GM23338 (cell line): Measurements from ENCODE around the gene NCAPD3. TPM values are rescaled to one million over a fixed set of nuclear protein-coding genes. Genes with fewer than 3 reads are reported as not detected.

Experiments
- ATAC-seq: fragments of 200-7000 bp; cut with Tn5 transposase; 3 replicates; pipeline ENCODE4 v1.9.1; 2020
- DNase-seq: peaks from one replicate; pipeline ENCODE4 v3.0.0-alpha.2; 2015; ENCODE audit warnings: low spot score
- H2AFZ ChIP-seq: fragments of 200-600 bp; sonication (generic); 2 replicates; pipeline ENCODE4 v1.8.0; 2016; ENCODE audit warnings: antibody characterized with exemption, mild to moderate bottlenecking, moderate library complexity
- H3F3A ChIP-seq: fragments of 200-600 bp; sonication (generic); replicated peaks from 2 replicates; pipeline ENCODE4 v1.8.0; 2017; ENCODE audit warnings: antibody characterized with exemption, mixed run types, low read depth
- H3K27ac ChIP-seq: fragments of 200-600 bp; sonication (generic); 2 replicates; pipeline ENCODE4 v1.6.1; 2016; ENCODE audit warnings: low read depth
- H3K27me3 ChIP-seq: fragments of 200-600 bp; sonication (generic); 2 replicates; pipeline ENCODE4 v1.8.0; 2016; ENCODE audit warnings: mild to moderate bottlenecking, mixed run types, moderate library complexity; ENCODE audit not compliant: insufficient read depth
- H3K36me3 ChIP-seq: fragments of 200-600 bp; sonication (generic); 2 replicates; pipeline ENCODE4 v1.8.0; 2016; ENCODE audit warnings: mild to moderate bottlenecking; ENCODE audit not compliant: insufficient read depth
- H3K4me1 ChIP-seq: fragments of 200-600 bp; sonication (generic); 2 replicates; pipeline ENCODE4 v1.8.0; 2016; ENCODE audit warnings: mild to moderate bottlenecking, moderate library complexity; ENCODE audit not compliant: insufficient read depth
- H3K4me2 ChIP-seq: fragments of 200-600 bp; sonication (generic); 2 replicates; pipeline ENCODE4 v1.7.1; 2017; ENCODE audit warnings: mixed run types
- H3K4me3 ChIP-seq: fragments of 200-600 bp; sonication (generic); 2 replicates; pipeline ENCODE4 v1.6.1; 2016; ENCODE audit warnings: mixed run types
- H3K79me2 ChIP-seq: fragments of 200-600 bp; sonication (generic); replicated peaks from 2 replicates; pipeline ENCODE4 v1.8.0; 2017; ENCODE audit warnings: mild to moderate bottlenecking; ENCODE audit not compliant: insufficient read depth
- H3K9me2 ChIP-seq: fragments of 200-600 bp; sonication (generic); 2 replicates; pipeline ENCODE4 v1.8.0; 2017; ENCODE audit not compliant: insufficient read depth
- H4K20me1 ChIP-seq: fragments of 200-600 bp; sonication (generic); replicated peaks from 2 replicates; pipeline ENCODE4 v1.8.0; 2017; ENCODE audit warnings: mild to moderate bottlenecking; ENCODE audit not compliant: insufficient read depth
- H3K27ac Mint-ChIP-seq: 2 replicates; pipeline ENCODE4 v1.8.0; 2020; ENCODE audit warnings: inconsistent platforms, mild to moderate bottlenecking, moderate library complexity, mixed read lengths
- H3K27me3 Mint-ChIP-seq: 3 replicates; pipeline ENCODE4 v1.8.0; 2022; ENCODE audit warnings: low read depth, mild to moderate bottlenecking, moderate library complexity, mixed read lengths, inconsistent platforms; ENCODE audit not compliant: insufficient read depth, poor library complexity
- H3K36me3 Mint-ChIP-seq: 3 replicates; pipeline ENCODE4 v1.8.0; 2021; ENCODE audit warnings: low read depth, mild to moderate bottlenecking, inconsistent platforms, moderate library complexity, mixed read lengths
- H3K4me1 Mint-ChIP-seq: 3 replicates; pipeline ENCODE4 v1.8.0; 2020; ENCODE audit warnings: mild to moderate bottlenecking, inconsistent platforms, mixed read lengths
- H3K4me3 Mint-ChIP-seq: 3 replicates; pipeline ENCODE4 v1.8.0; 2021; ENCODE audit warnings: moderate library complexity, mild to moderate bottlenecking, inconsistent platforms, mixed read lengths
- H3K9me3 Mint-ChIP-seq: 3 replicates; pipeline ENCODE4 v1.8.0; 2020; ENCODE audit warnings: moderate library complexity, mild to moderate bottlenecking, inconsistent platforms, mixed read lengths
- CREB1 ChIP-seq: fragments of 250-450 bp; sonication (Bioruptor Pico); IDR thresholded peaks from 2 replicates; pipeline ENCODE4 v1.5.0; 2020; ENCODE audit warnings: low read depth, mild to moderate bottlenecking, moderate library complexity
- ETS1 ChIP-seq: IDR thresholded peaks from 2 replicates; pipeline ENCODE4 v1.6.1; 2016; ENCODE audit warnings: antibody characterized with exemption
- EZH2 ChIP-seq: fragments of 200-600 bp; sonication (generic); IDR thresholded peaks from one replicate; pipeline ENCODE4 v1.8.0; 2017; ENCODE audit warnings: antibody characterized with exemption, mild to moderate bottlenecking, low read depth; ENCODE audit not compliant: unreplicated experiment
- EZH2phosphoT487 ChIP-seq: fragments of 200-600 bp; sonication (generic); IDR thresholded peaks from one replicate; pipeline ENCODE4 v1.8.1; 2018; ENCODE audit warnings: antibody characterized with exemption; ENCODE audit not compliant: unreplicated experiment
- JUNB ChIP-seq: IDR thresholded peaks from one replicate; pipeline ENCODE4 v1.6.1; 2016; ENCODE audit warnings: antibody characterized with exemption; ENCODE audit not compliant: unreplicated experiment
- NANOG ChIP-seq: IDR thresholded peaks from 2 replicates; pipeline ENCODE4 v1.6.1; 2016; ENCODE audit warnings: antibody characterized with exemption, borderline replicate concordance
- POLR2AphosphoS5 ChIP-seq: IDR thresholded peaks from 2 replicates; pipeline ENCODE4 v1.6.1; 2016; ENCODE audit warnings: antibody characterized with exemption, low read depth
- STAT1 ChIP-seq: IDR thresholded peaks from one replicate; pipeline ENCODE4 v1.6.1; 2016; ENCODE audit warnings: antibody characterized with exemption; ENCODE audit not compliant: unreplicated experiment
- ZNF114 ChIP-seq: fragments of 250-450 bp; sonication (Bioruptor Pico); IDR thresholded peaks from 2 replicates; pipeline ENCODE4 v1.5.0; 2020; ENCODE audit warnings: mild to moderate bottlenecking, moderate library complexity
- ZNF331 ChIP-seq: fragments of 250-450 bp; sonication (Bioruptor Pico); IDR thresholded peaks from 2 replicates; pipeline ENCODE4 v1.5.0; 2020; ENCODE audit warnings: low read depth, mild to moderate bottlenecking, moderate library complexity
- ZNF462 ChIP-seq: fragments of 250-450 bp; sonication (Bioruptor Pico); IDR thresholded peaks from 2 replicates; pipeline ENCODE4 v1.5.0; 2020; ENCODE audit warnings: mild to moderate bottlenecking, moderate library complexity
- polyA plus RNA-seq: library from polyadenylated mRNA; unstranded; fragments of >200 nt; fragmentation: Nextera tagmentation; extraction: Ambion mirVana; gene quantifications from 2 replicates; pipeline ENCODE4 v1.2.1, GENCODE V29; 2016
- total RNA-seq: library from RNA; depleted of rRNA; stranded (reverse); fragments of >200 nt; shearing (Covaris generic); gene quantifications from 2 replicates; pipeline ENCODE4 v1.2.3, GENCODE V29; 2014
- TF ChIP-seq, protein P1 (sequence below), 2 experiments: fragments of 200-600 bp in 1 of 2; sonication (generic) in 1 of 2; conservative IDR thresholded peaks; 2 replicates each; pipeline versions ENCODE4 v1.5.1 to v1.6.1; 2016 to 2017; ENCODE audit warnings: antibody characterized with exemption in 2 of 2, low read depth in 2 of 2, mild to moderate bottlenecking in 2 of 2, moderate library complexity in 1 of 2
- TF ChIP-seq, protein P2 (sequence below): IDR thresholded peaks from one replicate; pipeline ENCODE4 v1.6.1; 2018; ENCODE audit warnings: antibody characterized with exemption; ENCODE audit not compliant: unreplicated experiment

Gene NCAPD3
- total and polyA plus RNA-seq, 2 experiments from 2014 or later: 37.1 to 49.8 TPM

DNA sequence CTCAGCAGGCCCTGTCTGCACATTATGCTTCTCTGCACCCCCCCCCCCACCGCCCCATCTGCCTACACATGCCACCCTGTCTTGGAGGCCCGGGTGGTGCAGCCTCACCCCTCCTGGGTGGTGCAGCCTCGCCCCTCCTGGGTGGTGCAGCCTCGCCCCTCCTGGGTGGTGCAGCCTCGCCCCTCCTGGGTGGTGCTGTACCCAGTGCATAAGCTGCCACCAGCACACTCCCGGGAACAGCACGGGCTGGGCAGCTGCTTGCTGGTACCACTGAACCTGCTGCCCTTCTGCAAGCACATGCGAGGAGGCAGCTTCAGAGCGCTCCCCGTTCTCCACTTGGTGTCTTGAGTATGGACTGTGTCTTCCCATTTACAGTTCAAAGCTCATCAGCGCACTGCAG, 69.3 kb downstream of the NCAPD3 start:
- H4K20me1 ChIP-seq: peaks cover 8% of the 10 kb centered on the region
- H3K4me1 Mint-ChIP-seq: no peaks in the 10 kb centered on the region
- no peaks in the 10 kb centered on the region for H3F3A ChIP-seq
- no peak for ATAC-seq
- H3K27ac ChIP-seq: no peak overlapping the region
- no peaks in the 10 kb centered on the region for H3K9me2 ChIP-seq
- no peaks in the 10 kb centered on the region; the same call in 1 of the 3 replicates for H3K9me3 Mint-ChIP-seq
- no peak overlapping the region for H3K27ac Mint-ChIP-seq
- DNase-seq: no peak
- no peak overlapping the region for H3K4me3 Mint-ChIP-seq
- peaks cover 19% of the 10 kb centered on the region for H3K27me3 Mint-ChIP-seq
- peaks cover 43% of the 10 kb centered on the region for H3K36me3 ChIP-seq
- no peaks in the 10 kb centered on the region for H3K4me1 ChIP-seq
- H3K4me2 ChIP-seq: no peak overlapping the region
- H3K79me2 ChIP-seq: no peaks in the 10 kb centered on the region
- TF ChIP-seq EZH2 (no peak), JUNB (no peak), NANOG (no peak), EZH2phosphoT487 (no peak), POLR2AphosphoS5 (no peak), ETS1 (no peak), ZNF114 (CRISPR knock-in tag) (no peak), ZNF331 (CRISPR knock-in tag) (no peak), CREB1 (no peak), STAT1 (no peak), ZNF462 (no peak)
- TF ChIP-seq, protein P1, sequence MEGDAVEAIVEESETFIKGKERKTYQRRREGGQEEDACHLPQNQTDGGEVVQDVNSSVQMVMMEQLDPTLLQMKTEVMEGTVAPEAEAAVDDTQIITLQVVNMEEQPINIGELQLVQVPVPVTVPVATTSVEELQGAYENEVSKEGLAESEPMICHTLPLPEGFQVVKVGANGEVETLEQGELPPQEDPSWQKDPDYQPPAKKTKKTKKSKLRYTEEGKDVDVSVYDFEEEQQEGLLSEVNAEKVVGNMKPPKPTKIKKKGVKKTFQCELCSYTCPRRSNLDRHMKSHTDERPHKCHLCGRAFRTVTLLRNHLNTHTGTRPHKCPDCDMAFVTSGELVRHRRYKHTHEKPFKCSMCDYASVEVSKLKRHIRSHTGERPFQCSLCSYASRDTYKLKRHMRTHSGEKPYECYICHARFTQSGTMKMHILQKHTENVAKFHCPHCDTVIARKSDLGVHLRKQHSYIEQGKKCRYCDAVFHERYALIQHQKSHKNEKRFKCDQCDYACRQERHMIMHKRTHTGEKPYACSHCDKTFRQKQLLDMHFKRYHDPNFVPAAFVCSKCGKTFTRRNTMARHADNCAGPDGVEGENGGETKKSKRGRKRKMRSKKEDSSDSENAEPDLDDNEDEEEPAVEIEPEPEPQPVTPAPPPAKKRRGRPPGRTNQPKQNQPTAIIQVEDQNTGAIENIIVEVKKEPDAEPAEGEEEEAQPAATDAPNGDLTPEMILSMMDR (conservative IDR thresholded peaks at IDR 0.05; ENCODE audit: low read depth in 2 of 2): no peak
- TF ChIP-seq, protein P2, sequence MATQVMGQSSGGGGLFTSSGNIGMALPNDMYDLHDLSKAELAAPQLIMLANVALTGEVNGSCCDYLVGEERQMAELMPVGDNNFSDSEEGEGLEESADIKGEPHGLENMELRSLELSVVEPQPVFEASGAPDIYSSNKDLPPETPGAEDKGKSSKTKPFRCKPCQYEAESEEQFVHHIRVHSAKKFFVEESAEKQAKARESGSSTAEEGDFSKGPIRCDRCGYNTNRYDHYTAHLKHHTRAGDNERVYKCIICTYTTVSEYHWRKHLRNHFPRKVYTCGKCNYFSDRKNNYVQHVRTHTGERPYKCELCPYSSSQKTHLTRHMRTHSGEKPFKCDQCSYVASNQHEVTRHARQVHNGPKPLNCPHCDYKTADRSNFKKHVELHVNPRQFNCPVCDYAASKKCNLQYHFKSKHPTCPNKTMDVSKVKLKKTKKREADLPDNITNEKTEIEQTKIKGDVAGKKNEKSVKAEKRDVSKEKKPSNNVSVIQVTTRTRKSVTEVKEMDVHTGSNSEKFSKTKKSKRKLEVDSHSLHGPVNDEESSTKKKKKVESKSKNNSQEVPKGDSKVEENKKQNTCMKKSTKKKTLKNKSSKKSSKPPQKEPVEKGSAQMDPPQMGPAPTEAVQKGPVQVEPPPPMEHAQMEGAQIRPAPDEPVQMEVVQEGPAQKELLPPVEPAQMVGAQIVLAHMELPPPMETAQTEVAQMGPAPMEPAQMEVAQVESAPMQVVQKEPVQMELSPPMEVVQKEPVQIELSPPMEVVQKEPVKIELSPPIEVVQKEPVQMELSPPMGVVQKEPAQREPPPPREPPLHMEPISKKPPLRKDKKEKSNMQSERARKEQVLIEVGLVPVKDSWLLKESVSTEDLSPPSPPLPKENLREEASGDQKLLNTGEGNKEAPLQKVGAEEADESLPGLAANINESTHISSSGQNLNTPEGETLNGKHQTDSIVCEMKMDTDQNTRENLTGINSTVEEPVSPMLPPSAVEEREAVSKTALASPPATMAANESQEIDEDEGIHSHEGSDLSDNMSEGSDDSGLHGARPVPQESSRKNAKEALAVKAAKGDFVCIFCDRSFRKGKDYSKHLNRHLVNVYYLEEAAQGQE: no peak
- H3K36me3 Mint-ChIP-seq: peaks cover 79% of the 10 kb centered on the region
- no peak overlapping the region for H2AFZ ChIP-seq
- H3K4me3 ChIP-seq: no peak overlapping the region
- H3K27me3 ChIP-seq: no peaks in the 10 kb centered on the region
